ENCODE results near the gene FTSJ3. TPM values are rescaled to one million over a fixed set of nuclear protein-coding genes. Genes with fewer than 3 reads are reported as not detected.

The FTSJ3 gene
- total RNA-seq, 2 donors from 2014 or later: 25.4 to 44.6 TPM

- no peak overlapping the region for H3K4me3 ChIP-seq
- H3K4me1 ChIP-seq: no peaks in the 10 kb centered on the region
- no peaks in the 10 kb centered on the region for H3K27me3 ChIP-seq
- H3K27ac ChIP-seq: no peak overlapping the region
- intact Hi-C loops (cut with DNase I): no loop called here
- peaks cover 24% of the 10 kb centered on the region for H3K36me3 ChIP-seq
- TF ChIP-seq, protein P1, sequence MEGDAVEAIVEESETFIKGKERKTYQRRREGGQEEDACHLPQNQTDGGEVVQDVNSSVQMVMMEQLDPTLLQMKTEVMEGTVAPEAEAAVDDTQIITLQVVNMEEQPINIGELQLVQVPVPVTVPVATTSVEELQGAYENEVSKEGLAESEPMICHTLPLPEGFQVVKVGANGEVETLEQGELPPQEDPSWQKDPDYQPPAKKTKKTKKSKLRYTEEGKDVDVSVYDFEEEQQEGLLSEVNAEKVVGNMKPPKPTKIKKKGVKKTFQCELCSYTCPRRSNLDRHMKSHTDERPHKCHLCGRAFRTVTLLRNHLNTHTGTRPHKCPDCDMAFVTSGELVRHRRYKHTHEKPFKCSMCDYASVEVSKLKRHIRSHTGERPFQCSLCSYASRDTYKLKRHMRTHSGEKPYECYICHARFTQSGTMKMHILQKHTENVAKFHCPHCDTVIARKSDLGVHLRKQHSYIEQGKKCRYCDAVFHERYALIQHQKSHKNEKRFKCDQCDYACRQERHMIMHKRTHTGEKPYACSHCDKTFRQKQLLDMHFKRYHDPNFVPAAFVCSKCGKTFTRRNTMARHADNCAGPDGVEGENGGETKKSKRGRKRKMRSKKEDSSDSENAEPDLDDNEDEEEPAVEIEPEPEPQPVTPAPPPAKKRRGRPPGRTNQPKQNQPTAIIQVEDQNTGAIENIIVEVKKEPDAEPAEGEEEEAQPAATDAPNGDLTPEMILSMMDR (IDR thresholded peaks at IDR 0.05): no peak
- no peak for DNase-seq
- H3K9ac ChIP-seq (ENCODE audit: low read depth in 2 of 2, low read length in 2 of 2): no peak overlapping the region
- H3K9me3 ChIP-seq: no peaks in the 10 kb centered on the region
Measured at GRCh38 chr17:63816123-63816522, 11.3 kb downstream of the FTSJ3 start.

DNA sequence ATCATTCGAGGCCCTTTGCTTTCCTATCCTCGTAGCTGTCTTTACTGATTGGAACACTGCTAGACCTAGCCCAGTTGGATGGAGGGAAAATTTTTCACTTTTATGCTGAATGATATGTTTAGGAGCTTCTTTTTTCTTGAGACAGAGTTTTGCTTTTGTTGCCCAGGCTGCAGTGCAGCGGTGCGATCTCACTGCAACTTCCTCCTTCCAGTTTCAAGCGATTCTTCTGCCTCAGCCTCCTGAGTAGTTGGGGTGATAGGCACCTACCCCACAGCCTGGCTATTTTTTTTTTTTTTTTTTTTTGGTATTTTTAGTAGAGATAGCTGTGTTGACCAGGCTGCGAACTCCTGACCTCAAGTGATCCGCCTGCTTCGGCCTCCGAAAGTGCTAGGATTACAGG, 17.5 kb downstream of the FTSJ3 start:
- no peak overlapping the region for H3K9ac ChIP-seq (ENCODE audit: low read depth in 2 of 2, low read length in 2 of 2)
- intact Hi-C loops (cut with DNase I): no loop called here
- peaks cover 14% of the 10 kb centered on the region for H3K36me3 ChIP-seq
- H3K4me1 ChIP-seq: no peaks in the 10 kb centered on the region
- H3K27ac ChIP-seq: no peak overlapping the region
- TF ChIP-seq, protein P1 (IDR thresholded peaks at IDR 0.05): no peak
- H3K4me3 ChIP-seq: no peak overlapping the region
- no peak for DNase-seq
- H3K27me3 ChIP-seq: no peaks in the 10 kb centered on the region
- H3K9me3 ChIP-seq: no peaks in the 10 kb centered on the region

DNA sequence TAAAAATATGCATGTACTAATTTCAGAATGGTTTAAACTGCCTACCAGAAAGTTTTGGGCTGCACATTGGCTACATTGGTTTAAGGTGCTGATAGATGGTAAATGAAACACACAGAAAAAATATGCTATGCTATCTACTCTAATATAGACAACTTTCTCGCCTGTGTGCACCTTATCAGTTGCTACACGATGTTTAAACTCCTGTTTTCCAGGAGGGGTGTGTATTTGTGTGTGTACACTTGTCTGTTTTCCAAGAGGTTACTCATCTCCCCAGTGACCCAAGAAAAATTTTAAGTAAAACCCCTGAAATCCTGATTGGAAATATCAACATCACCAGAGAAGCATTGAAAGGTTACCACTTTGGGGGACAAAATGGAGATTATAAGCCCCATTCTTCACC, 21.9 kb downstream of the FTSJ3 start:
- Histone ChIP-seq H3K4me3 (no peak overlapping the region), H3K4me1 (no peaks in the 10 kb centered on the region), H3K9me3 (no peaks in the 10 kb centered on the region), H3K9ac (ENCODE audit: low read depth in 2 of 2, low read length in 2 of 2) (no peak overlapping the region), H3K36me3 (peaks cover 12% of the 10 kb centered on the region), H3K27ac (no peak overlapping the region), H3K27me3 (no peaks in the 10 kb centered on the region)
- intact Hi-C loops (cut with DNase I): no loop called here
- no peak for DNase-seq
- TF ChIP-seq, protein P1 (IDR thresholded peaks at IDR 0.05): no peak

DNA sequence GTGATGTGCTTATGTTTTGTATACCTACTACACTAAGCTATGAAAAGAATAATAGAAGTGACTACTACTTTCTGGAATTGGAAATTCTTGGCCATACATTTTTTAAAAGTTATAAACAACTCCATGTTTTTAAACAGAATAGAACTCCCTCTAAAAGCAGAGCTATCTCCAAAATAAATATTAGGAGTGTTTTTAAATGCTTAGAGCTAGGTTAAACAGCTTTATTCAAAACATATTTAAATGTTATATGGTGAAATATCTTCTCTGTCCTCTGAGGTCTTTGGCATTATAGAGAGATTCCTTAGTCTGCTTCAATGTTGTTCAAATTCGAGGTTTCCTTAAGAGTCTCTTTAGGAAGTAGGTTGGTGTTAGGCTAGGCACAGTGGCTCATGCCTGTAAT, 23.1 kb downstream of the FTSJ3 start:
- Histone ChIP-seq H3K36me3 (peaks cover 21% of the 10 kb centered on the region), H3K27me3 (no peaks in the 10 kb centered on the region), H3K9ac (ENCODE audit: low read depth in 2 of 2, low read length in 2 of 2) (no peak overlapping the region), H3K4me3 (no peak overlapping the region), H3K27ac (no peak overlapping the region), H3K9me3 (no peaks in the 10 kb centered on the region), H3K4me1 (no peaks in the 10 kb centered on the region)
- intact Hi-C loops (cut with DNase I): no loop called here
- TF ChIP-seq, protein P1 (IDR thresholded peaks at IDR 0.05): no peak
- no peak for DNase-seq

- H3K4me3 ChIP-seq: no peak overlapping the region
- no peaks in the 10 kb centered on the region for H3K4me1 ChIP-seq
- no peak overlapping the region for H3K9ac ChIP-seq (ENCODE audit: low read depth in 2 of 2, low read length in 2 of 2)
- intact Hi-C loops (cut with DNase I): no loop called here
- peaks cover 34% of the 10 kb centered on the region for H3K36me3 ChIP-seq
- no peak overlapping the region for H3K27ac ChIP-seq
- DNase-seq: no peak
- H3K27me3 ChIP-seq: no peaks in the 10 kb centered on the region
- no peaks in the 10 kb centered on the region for H3K9me3 ChIP-seq
- TF ChIP-seq, protein P1 (IDR thresholded peaks at IDR 0.05): no peak
Measured at GRCh38 chr17:63800783-63801182, 26.7 kb downstream of the FTSJ3 start.

All from colonic mucosa (tissue), 4 donors.